ENCODE results near the gene CIZ1. TPM values are rescaled to one million over a fixed set of nuclear protein-coding genes. Genes with fewer than 3 reads are reported as not detected.
"Not testable (repeated sequence)": the region's sequence is repeated elsewhere in the genome, so short reads cannot be mapped to it uniquely, and the experiment has no call there.

The CIZ1 gene
- polyA plus RNA-seq, 1 donor: 95.1 TPM

DNA sequence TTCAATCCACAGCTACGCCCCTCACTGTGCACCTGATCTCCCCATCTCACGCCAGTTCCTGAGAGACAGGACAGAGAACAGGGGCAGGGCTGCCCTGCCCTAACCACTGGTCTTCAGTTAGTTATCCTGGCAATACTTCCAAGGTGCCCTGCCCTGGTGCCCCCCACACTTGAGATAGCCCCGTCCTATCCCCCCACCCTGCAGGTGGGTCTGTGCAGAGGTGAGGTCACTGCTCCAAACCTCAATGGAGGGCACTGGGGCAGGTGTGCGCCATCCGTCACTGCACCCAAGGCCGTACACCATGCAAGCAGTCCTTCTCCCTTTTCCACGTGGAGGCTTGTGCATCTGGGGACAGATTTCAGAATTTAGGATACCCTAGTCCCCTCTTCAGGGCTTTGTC lies 60.7 kb downstream of the CIZ1 start:
- H3K27ac ChIP-seq (ENCODE audit: low read length); H3K4me3 ChIP-seq (ENCODE audit: low read length); H3K36me3 ChIP-seq (ENCODE audit: control insufficient read depth, insufficient read depth, low read length); H3K27me3 ChIP-seq (ENCODE audit: control insufficient read depth, insufficient read depth, low read length); DNase-seq: not testable (repeated sequence)
- no CpG with 5 or more reads among the region's 7 CpGs for whole genome bisulfite sequencing (ENCODE audit: insufficient coverage, low lambda C conversion rate)
- Histone ChIP-seq H3K9me3 (ENCODE audit: control insufficient read depth, low read depth, low read length) (peaks cover 11% of the 10 kb centered on the region), H3K4me1 (ENCODE audit: control insufficient read depth, insufficient read depth, low read length) (peaks cover 36% of the 10 kb centered on the region)

DNA sequence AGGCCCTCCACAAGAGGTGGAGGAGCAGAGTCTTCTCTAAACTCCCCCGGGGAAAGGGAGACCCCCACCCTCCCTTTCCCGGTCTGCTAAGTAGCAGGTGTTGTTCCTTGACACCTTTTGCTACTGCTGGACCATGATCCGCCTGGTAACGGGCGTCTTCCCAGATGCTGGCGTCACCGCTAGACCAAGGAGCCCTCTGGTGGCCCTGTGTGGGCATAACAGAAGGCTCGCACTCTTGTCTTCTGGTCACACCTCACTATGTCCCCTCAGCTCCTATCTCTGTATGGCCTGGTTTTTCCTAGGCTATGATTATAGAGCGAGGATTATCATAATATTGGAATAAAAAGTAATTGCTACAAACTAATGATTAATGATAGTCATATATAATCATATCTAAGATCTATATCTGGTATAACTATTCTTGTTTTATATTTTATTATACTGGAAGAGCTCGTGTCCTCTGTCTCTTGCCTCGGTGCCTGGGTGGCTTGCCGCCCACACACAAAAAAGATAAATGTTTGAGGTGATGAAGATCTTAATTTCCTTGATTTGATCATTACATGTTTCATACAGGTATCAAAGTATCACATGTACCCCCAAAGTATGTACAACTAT lies 61.3 kb downstream of the CIZ1 start:
- Histone ChIP-seq H3K4me1 (ENCODE audit: control insufficient read depth, insufficient read depth, low read length) (peaks cover 37% of the 10 kb centered on the region), H3K9me3 (ENCODE audit: control insufficient read depth, low read depth, low read length) (peaks cover 11% of the 10 kb centered on the region)
- H3K27me3 ChIP-seq (ENCODE audit: control insufficient read depth, insufficient read depth, low read length); H3K4me3 ChIP-seq (ENCODE audit: low read length); H3K36me3 ChIP-seq (ENCODE audit: control insufficient read depth, insufficient read depth, low read length); DNase-seq; H3K27ac ChIP-seq (ENCODE audit: low read length): not testable (repeated sequence)
- WGBS (ENCODE audit: insufficient coverage, low lambda C conversion rate): no CpG with 5 or more reads among the region's 12 CpGs

DNA sequence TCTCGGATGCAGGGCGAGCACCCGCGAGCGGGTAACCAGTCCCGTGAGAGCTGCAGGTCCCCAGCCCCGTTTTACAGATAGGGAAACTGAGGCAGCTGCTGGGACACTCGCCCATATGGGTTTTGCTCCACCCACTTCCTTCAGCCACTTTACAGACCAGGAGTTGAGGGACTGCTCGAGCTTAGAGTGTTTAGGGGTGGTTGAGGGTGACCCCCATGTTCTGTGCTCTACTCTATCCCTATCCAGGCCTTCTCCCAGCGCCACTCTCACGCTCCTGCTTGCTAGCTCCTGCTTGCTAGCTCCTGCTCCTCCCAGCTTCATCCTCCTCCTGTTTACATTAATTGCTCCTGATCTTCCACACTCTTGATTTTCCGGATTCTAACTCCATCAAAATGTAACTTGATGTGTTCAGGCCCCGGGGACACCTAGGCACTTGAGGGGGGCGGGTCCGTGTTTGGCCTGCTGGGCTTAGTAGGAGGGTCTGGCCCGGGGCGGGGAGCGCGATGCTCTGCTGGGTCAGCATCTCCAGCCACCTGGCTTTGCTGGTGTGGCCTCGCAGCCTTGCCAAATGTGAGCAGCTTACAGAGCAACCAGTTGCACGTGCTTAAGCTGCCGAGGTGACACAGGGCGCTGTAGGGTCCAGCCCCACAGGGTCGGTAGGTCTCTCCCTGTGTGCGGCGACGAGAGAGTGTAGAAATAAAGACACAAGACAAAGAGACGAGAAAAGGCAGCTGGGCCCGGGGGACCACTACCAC lies 62.4 kb downstream of the CIZ1 start:
- no peak for DNase-seq
- H3K4me1 ChIP-seq (ENCODE audit: control insufficient read depth, insufficient read depth, low read length): peaks cover 37% of the 10 kb centered on the region
- peak overlapping the region; percentile 97 for H3K27ac ChIP-seq (ENCODE audit: low read length)
- 63% methylated on average over 2 of the region's 29 CpGs for WGBS (ENCODE audit: insufficient coverage, low lambda C conversion rate)
- no peaks in the 10 kb centered on the region for H3K27me3 ChIP-seq (ENCODE audit: control insufficient read depth, insufficient read depth, low read length)
- H3K4me3 ChIP-seq (ENCODE audit: low read length): peak overlapping the region; percentile 100
- peaks cover 18% of the 10 kb centered on the region for H3K36me3 ChIP-seq (ENCODE audit: control insufficient read depth, insufficient read depth, low read length)
- peaks cover 11% of the 10 kb centered on the region for H3K9me3 ChIP-seq (ENCODE audit: control insufficient read depth, low read depth, low read length)

DNA sequence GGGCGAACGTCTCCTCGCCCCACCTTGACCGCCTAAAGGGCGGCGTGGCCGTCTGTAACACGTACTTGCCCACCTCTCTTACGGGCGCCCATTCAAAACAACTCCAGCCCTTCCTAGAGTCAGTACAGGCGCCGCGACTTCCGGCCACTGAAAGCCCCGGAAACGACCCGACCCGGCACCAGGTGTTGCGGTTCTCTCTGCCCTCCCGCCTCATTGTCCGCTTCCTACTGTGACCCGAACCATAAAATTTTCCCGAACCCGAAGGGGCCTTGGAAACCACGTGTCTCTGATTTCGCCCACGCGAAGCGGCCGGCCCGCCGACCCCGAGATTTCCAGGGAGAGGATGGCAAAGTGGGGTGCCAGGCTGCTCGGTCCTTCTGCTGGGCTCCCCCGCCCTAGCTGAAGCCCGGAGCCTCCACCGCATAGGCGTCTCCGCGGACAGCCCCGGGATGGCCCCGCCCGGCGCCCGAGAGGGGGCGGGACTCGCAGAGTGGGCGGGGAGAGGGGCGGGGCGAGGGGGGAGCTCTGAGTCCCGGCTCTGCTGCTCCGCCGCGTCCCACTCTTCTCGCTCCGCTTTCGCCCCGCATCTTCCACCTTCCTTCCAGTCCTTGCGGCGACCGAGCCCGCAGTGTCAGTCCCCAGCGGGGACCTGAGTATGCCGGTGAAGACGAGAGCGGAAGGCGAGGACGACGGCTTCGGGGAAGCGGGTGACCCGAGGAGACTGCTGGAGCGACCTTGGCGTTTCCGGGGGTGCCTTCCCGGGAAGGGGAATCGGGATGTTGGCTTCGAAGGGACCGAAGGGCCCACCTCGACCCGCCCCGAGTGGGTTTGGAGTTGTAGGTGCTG lies 63.2 kb downstream of the CIZ1 start:
- peak overlapping the region; percentile 100 for H3K4me3 ChIP-seq (ENCODE audit: low read length)
- peaks cover 11% of the 10 kb centered on the region for H3K9me3 ChIP-seq (ENCODE audit: control insufficient read depth, low read depth, low read length)
- H3K36me3 ChIP-seq (ENCODE audit: control insufficient read depth, insufficient read depth, low read length): peaks cover 25% of the 10 kb centered on the region
- H3K4me1 ChIP-seq (ENCODE audit: control insufficient read depth, insufficient read depth, low read length): peaks cover 37% of the 10 kb centered on the region
- H3K27me3 ChIP-seq (ENCODE audit: control insufficient read depth, insufficient read depth, low read length): no peaks in the 10 kb centered on the region
- H3K27ac ChIP-seq (ENCODE audit: low read length): peak overlapping the region; percentile 97
- DNase-seq: peak; percentile 86 to 97
- no CpG with 5 or more reads among the region's 82 CpGs for WGBS (ENCODE audit: insufficient coverage, low lambda C conversion rate)

DNA sequence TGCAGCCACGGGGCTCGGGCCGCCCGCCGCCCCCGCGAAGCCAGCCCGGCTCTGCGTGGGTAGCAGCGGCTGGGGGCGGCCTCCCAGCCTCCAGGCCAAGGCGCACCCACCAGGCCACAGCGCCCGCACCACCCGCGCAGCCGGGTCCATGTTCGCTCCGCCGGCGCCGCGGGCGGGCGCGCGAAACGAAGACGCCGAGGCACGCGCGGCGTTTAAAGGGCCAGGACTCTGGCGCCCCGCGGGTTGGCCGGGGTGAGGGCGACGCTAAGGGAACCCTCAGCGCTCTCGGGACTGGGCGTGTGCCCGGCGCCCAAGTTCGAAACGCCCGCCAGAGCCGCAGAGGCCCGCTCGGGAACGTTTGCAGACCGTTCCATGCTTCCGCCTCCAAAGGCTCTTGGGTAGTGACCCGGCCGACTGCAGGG lies 63.8 kb downstream of the CIZ1 start, which contains the start of gene PTGES2:
Gene PTGES2 (minus strand): TSS at position 162 of the 422 bp plus-strand sequence. CDS start 12 bp downstream, at position 150.
- Histone ChIP-seq H3K27me3 (ENCODE audit: control insufficient read depth, insufficient read depth, low read length) (no peaks in the 10 kb centered on the region), H3K4me1 (ENCODE audit: control insufficient read depth, insufficient read depth, low read length) (peaks cover 34% of the 10 kb centered on the region), H3K36me3 (ENCODE audit: control insufficient read depth, insufficient read depth, low read length) (peaks cover 31% of the 10 kb centered on the region), H3K4me3 (ENCODE audit: low read length) (peak within 1 kb of the TSS; percentile 100), H3K27ac (ENCODE audit: low read length) (peak within 1 kb of the TSS; percentile 97), H3K9me3 (ENCODE audit: control insufficient read depth, low read depth, low read length) (peaks cover 11% of the 10 kb centered on the region)
- WGBS (ENCODE audit: insufficient coverage, low lambda C conversion rate): no CpG with 5 or more reads among the region's 56 CpGs
- DNase-seq: peak; percentile 78 to 93

DNA sequence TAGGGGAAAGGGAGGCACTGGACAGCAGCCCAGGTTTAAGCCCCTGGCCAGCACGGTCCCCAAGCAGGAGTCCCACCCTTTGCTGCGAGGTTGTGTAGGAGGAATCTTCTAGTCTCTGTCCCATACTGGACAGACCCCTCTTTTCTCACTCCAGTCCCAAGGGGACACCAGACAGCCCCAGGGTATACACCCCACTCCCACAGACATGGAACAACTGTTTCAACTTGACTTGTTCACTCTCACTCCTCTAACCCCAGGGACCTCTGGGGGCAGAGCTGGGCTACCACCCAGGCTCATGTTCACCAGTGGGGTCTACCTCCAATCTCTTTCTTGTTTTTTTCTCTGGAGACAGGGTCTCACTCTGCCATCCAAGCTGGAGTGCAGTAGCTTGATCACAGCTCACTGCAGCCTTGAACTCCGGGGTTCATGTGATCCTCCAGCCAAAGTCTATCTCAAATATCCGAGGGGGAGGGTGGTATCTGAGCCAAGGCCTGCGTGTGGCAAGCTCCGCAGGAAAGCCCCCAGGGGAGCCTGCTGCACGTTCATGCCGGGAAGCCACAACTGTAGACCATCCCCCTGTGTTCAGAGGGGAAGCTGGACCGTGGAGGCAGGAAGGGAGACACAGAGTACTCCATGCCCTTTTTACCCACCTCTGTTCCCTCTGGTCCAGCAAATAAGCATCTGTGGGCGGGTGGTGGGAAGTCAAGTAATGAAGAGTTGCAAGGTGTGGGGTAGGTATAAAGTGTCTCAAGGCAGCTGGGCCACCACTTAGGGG lies 65.6 kb downstream of the CIZ1 start:
- peaks cover 11% of the 10 kb centered on the region for H3K9me3 ChIP-seq (ENCODE audit: control insufficient read depth, low read depth, low read length)
- peaks cover 21% of the 10 kb centered on the region for H3K4me1 ChIP-seq (ENCODE audit: control insufficient read depth, insufficient read depth, low read length)
- H3K27me3 ChIP-seq (ENCODE audit: control insufficient read depth, insufficient read depth, low read length): no peaks in the 10 kb centered on the region
- WGBS (ENCODE audit: insufficient coverage, low lambda C conversion rate): no CpG with 5 or more reads among the region's 10 CpGs
- H3K27ac ChIP-seq (ENCODE audit: low read length): no peak overlapping the region
- peaks cover 48% of the 10 kb centered on the region for H3K36me3 ChIP-seq (ENCODE audit: control insufficient read depth, insufficient read depth, low read length)
- peak overlapping the region; percentile 1 for H3K4me3 ChIP-seq (ENCODE audit: low read length)
- peak in 1 of 2 donors; percentile 11 for DNase-seq

DNA sequence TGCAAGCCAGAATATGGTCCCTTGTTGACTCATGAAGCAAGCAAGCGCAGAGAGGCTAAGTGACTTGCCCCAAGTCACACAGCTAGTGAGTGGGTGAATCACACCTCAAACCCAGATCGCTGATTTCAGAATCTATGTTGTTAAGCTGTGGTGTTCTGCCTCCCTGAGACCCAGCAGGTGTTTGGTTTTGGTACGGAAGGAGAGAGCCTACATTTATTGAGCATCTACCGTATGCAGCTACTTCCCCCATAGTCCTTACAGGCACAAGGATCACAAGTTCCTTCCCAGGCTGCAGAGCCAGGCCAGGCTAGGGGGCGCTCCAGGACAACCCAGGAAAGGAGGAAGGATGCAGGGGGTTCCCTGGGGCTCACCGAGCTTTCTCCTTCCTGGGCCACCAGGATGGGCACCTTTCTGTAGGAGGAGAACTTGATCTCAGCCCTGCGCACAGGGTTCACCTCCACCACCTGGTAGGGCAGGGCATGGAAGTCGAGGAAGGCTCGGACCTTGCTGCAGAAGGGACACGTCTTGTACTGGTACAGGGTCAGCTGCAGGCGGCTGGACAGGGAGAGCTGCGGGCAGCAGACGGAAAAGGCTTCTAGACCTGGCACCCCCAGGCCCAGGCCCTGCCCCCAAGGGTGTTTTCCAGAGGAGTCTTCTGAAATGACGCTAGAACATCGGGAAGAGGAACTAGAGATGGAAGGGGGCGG lies 66.3 kb downstream of the CIZ1 start:
- H3K4me1 ChIP-seq (ENCODE audit: control insufficient read depth, insufficient read depth, low read length): peaks cover 16% of the 10 kb centered on the region
- H3K27ac ChIP-seq (ENCODE audit: low read length): no peak overlapping the region
- H3K27me3 ChIP-seq (ENCODE audit: control insufficient read depth, insufficient read depth, low read length): no peaks in the 10 kb centered on the region
- peak; percentile 54 to 63 for DNase-seq
- no peak overlapping the region for H3K4me3 ChIP-seq (ENCODE audit: low read length)
- H3K36me3 ChIP-seq (ENCODE audit: control insufficient read depth, insufficient read depth, low read length): peaks cover 54% of the 10 kb centered on the region
- peaks cover 11% of the 10 kb centered on the region for H3K9me3 ChIP-seq (ENCODE audit: control insufficient read depth, low read depth, low read length)
- 72% methylated on average over 2 of the region's 16 CpGs for WGBS (ENCODE audit: insufficient coverage, low lambda C conversion rate)

DNA sequence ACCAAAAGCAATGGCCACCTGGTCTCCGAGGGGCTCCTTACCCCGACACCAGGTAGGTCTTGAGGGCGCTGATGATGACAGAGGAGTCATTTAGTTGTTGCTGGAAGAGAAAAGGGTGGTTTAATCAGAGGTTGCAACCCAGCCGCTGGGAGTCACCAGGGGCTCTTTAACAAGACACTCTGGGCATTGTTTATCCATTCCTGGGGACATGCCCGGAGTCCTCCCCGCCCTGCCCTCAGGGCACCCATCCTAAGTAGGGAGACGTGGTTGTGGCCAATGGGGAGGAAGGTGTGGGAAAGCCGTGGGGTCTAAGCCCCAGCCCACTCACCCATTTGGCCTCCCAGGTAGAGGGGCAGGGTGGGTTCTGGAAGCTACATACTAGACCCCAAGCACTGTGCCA lies 66.9 kb downstream of the CIZ1 start:
- peaks cover 10% of the 10 kb centered on the region for H3K9me3 ChIP-seq (ENCODE audit: control insufficient read depth, low read depth, low read length)

DNA sequence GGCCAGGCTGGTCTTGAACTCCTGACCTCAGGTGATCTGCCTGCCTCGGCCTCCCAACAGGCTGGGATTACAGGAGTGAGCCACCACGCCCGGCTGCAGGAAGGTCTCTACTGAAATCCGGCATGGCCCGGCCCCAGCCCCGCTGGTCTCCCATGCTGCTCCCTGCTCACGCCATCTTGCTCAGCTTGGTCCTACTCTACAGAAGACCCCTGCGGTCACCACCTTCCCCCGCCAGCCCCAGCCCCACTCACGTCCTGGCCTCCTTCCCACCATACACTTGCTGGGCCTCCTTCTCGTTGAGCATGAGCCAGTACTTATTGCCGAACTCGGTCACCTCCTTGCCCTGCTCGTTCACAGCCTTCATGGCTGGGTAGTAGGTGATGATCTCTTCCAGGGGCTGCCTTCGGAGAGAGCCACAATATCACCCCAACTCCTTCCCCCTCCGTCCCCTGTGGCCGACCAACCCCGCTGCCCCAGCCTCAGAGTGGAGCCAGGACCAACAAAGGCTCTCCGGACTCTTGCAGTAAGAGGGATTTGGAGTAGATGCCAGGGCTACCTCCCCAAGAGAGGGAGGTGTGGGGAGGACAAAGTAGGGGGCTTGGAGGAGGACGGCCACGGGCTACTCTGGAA lies 67.8 kb downstream of the CIZ1 start:
- Histone ChIP-seq H3K27ac (ENCODE audit: low read length) (no peak overlapping the region), H3K27me3 (ENCODE audit: control insufficient read depth, insufficient read depth, low read length) (no peaks in the 10 kb centered on the region), H3K4me3 (ENCODE audit: low read length) (no peak overlapping the region), H3K9me3 (ENCODE audit: control insufficient read depth, low read depth, low read length) (peaks cover 1% of the 10 kb centered on the region), H3K36me3 (ENCODE audit: control insufficient read depth, insufficient read depth, low read length) (peaks cover 55% of the 10 kb centered on the region), H3K4me1 (ENCODE audit: control insufficient read depth, insufficient read depth, low read length) (peaks cover 8% of the 10 kb centered on the region)
- no peak for DNase-seq
- WGBS (ENCODE audit: insufficient coverage, low lambda C conversion rate): no CpG with 5 or more reads among the region's 21 CpGs

More for the DNA sequence above, 66.9 kb downstream of the CIZ1 start:
- no peak overlapping the region for H3K27ac ChIP-seq (ENCODE audit: low read length)
- H3K36me3 ChIP-seq (ENCODE audit: control insufficient read depth, insufficient read depth, low read length): peaks cover 55% of the 10 kb centered on the region
- H3K4me1 ChIP-seq (ENCODE audit: control insufficient read depth, insufficient read depth, low read length): peaks cover 16% of the 10 kb centered on the region
- no peak for DNase-seq
- no peaks in the 10 kb centered on the region for H3K27me3 ChIP-seq (ENCODE audit: control insufficient read depth, insufficient read depth, low read length)
- H3K4me3 ChIP-seq (ENCODE audit: low read length): no peak overlapping the region
- WGBS (ENCODE audit: insufficient coverage, low lambda C conversion rate): no CpG with 5 or more reads among the region's 8 CpGs
